GM12878 (cell line): ENCODE results near the gene PCDHB7. TPM values are rescaled to one million over a fixed set of nuclear protein-coding genes. Genes with fewer than 3 reads are reported as not detected.
"Not testable (repeated sequence)": the region's sequence is repeated elsewhere in the genome, so short reads cannot be mapped to it uniquely, and the experiment has no call there.

Experiments used
- ATAC-seq: fragments of 200-7000 bp; cut with Tn5 transposase; 3 replicates; pipeline ENCODE4 v1.9.1; 2020; ENCODE audit warnings: mild to moderate bottlenecking, moderate library complexity
- BruUV-seq: library from RNA; stranded (reverse); fragments of 400-500 nt; replicated peaks from 2 replicates; lab custom pipeline; 2021; lab: Mats Ljungman, UMichigan
- CTCF ChIA-PET: fragments of 300-600 bp; sonication (Branson Sonifier 250); formaldehyde crosslinking; extraction: SDS; loops from one replicate; lab custom pipeline; 2021; ENCODE audit warnings: inconsistent platforms; lab: Yijun Ruan, JAX
- POLR2A ChIA-PET: fragments of 350-600 bp; formaldehyde crosslinking; extraction: SDS; loops from one replicate; lab custom pipeline; 2021; ENCODE audit warnings: inconsistent platforms; lab: Charles Lee
- RAD21 ChIA-PET: fragments of 300-600 bp; sonication (Branson Sonifier 250); formaldehyde crosslinking; loops from one replicate; lab custom pipeline; 2023; ENCODE audit warnings: antibody characterized with exemption; ENCODE audit not compliant: unreplicated experiment; lab: Charles Lee
- SMC1A ChIA-PET: fragments of 300-600 bp; sonication (Branson Sonifier 250); formaldehyde crosslinking; loops from one replicate; lab custom pipeline; 2023; ENCODE audit not compliant: unreplicated experiment, uncharacterized antibody; lab: Charles Lee
- DNase-seq: peaks from one replicate; pipeline ENCODE4 v3.0.0-alpha.2; 2011; ENCODE audit warnings: low read depth, low spot score
- FAIRE-seq: peaks from 3 replicates; lab custom pipeline; 2011; peaks lifted over from hg19 to GRCh38; lab: Jason Lieb, UNC
- H2AFZ ChIP-seq: 2 replicates; pipeline ENCODE4 v1.6.0; 2011; ENCODE audit warnings: low read depth, low read length, control low read depth; ENCODE audit not compliant: control insufficient read depth
- H3K27ac ChIP-seq: 2 replicates; pipeline ENCODE4 v1.5.1; 2011; ENCODE audit warnings: control low read depth; ENCODE audit not compliant: control insufficient read depth, insufficient read depth
- H3K27me3 ChIP-seq, 2 experiments: replicated peaks in 1 of 2; 2 replicates each; pipeline versions ENCODE4 v1.6.0 to v1.6.1; 2011; ENCODE audit warnings: low read length in 1 of 2; ENCODE audit not compliant: control insufficient read depth in 2 of 2, insufficient read depth in 2 of 2
- H3K36me3 ChIP-seq, 2 experiments: 2 replicates each; pipeline ENCODE4 v1.5.1; 2011; ENCODE audit warnings: low read length in 1 of 2; ENCODE audit not compliant: control insufficient read depth in 2 of 2, insufficient read depth in 2 of 2
- H3K4me1 ChIP-seq: 2 replicates; pipeline ENCODE4 v1.6.1; 2011; ENCODE audit warnings: mild to moderate bottlenecking, low read length, moderate library complexity, mixed read lengths; ENCODE audit not compliant: control insufficient read depth, insufficient read depth
- H3K4me2 ChIP-seq: 2 replicates; pipeline ENCODE4 v1.6.0; 2011; ENCODE audit warnings: control low read depth; ENCODE audit not compliant: control insufficient read depth, insufficient read depth
- H3K4me3 ChIP-seq: fragments of 200-600 bp; sonication (generic); 2 replicates; pipeline ENCODE4 v1.5.1; 2016
- H3K79me2 ChIP-seq: 2 replicates; pipeline ENCODE4 v1.6.0; 2011; ENCODE audit warnings: low read length; ENCODE audit not compliant: control insufficient read depth, insufficient read depth
- H3K9ac ChIP-seq: 2 replicates; pipeline ENCODE4 v1.8.0; 2011; ENCODE audit warnings: low read length, control low read depth, mixed read lengths; ENCODE audit not compliant: control insufficient read depth, insufficient read depth
- H3K9me3 ChIP-seq: replicated peaks from 3 replicates; pipeline ENCODE4 v1.5.1; 2011; ENCODE audit warnings: mild to moderate bottlenecking, low read length; ENCODE audit not compliant: control insufficient read depth, insufficient read depth
- H4K20me1 ChIP-seq: 2 replicates; pipeline ENCODE4 v1.6.0; 2011; ENCODE audit not compliant: control insufficient read depth, insufficient read depth
- RAD21 ChIP-seq: IDR thresholded peaks from 2 replicates; pipeline ENCODE4 v1.6.1; 2011; ENCODE audit warnings: mild to moderate bottlenecking, low read depth, low read length, moderate library complexity; ENCODE audit not compliant: insufficient read depth
- WGBS: methylation state at CpG from one replicate; pipeline ENCODE4 v1.1.6; 2016; ENCODE audit warnings: low lambda C conversion rate; ENCODE audit not compliant: insufficient replicate concordance, insufficient coverage; ENCODE audit errors: missing lambda C conversion rate; 5-methylcytosine and 5-hydroxymethylcytosine counted together
- in situ Hi-C: fragments of 300-500 bp; cut with MboI; formaldehyde crosslinking; loops from 9 replicates; pipeline ENCODE4 v1.14.3; 2018; ENCODE audit warnings: mixed read lengths
- intact Hi-C: fragments of 100-400 bp; cut with micrococcal nuclease; formaldehyde crosslinking; loops from one replicate; pipeline ENCODE4 v1.14.2; 2022; ENCODE audit not compliant: unreplicated experiment
- polyA plus RNA-seq, 11 experiments: library from polyadenylated mRNA; depleted of rRNA in 4 of 11; unstranded in 6 of 11; stranded (reverse) in 5 of 11; fragments of >200 nt; fragmentation: Nextera tagmentation in 4 of 11; fragmentation: Illumina TruSeq in 1 of 11; extraction: Ambion mirVana in 4 of 11; extraction: Trizol in 1 of 11; gene quantifications; 1 replicate in 1 of 11; 2 replicates in 10 of 11; pipeline versions ENCODE4 v1.2.1 to v1.2.3, GENCODE V29; 2011 to 2016; ENCODE audit warnings: inconsistent platforms in 2 of 11, missing spikeins in 2 of 11, low read depth in 1 of 11
- total RNA-seq, 4 experiments: library from RNA; depleted of rRNA in 3 of 4; stranded (reverse); fragments of >200 nt in 3 of 4; fragmentation: Illumina TruSeq in 1 of 4; extraction: Trizol in 1 of 4; gene quantifications; 2 replicates each; pipeline versions ENCODE4 v1.2.1 to v1.2.3, GENCODE V29; 2013 to 2021
- TF ChIP-seq, protein P1 (sequence below), 3 experiments: IDR thresholded peaks in 2 of 3; conservative IDR thresholded peaks in 1 of 3; 2 replicates each; pipeline ENCODE4 v1.5.1; 2011; ENCODE audit warnings: low read depth in 3 of 3, low read length in 3 of 3, mild to moderate bottlenecking in 3 of 3, control low read depth in 2 of 3, moderate library complexity in 2 of 3, inconsistent platforms in 1 of 3, mixed read lengths in 1 of 3; ENCODE audit not compliant: control insufficient read depth in 2 of 3, insufficient read depth in 1 of 3; ENCODE audit errors: extremely low read depth in 1 of 3

The PCDHB7 gene
- total and polyA plus RNA-seq, 10 of the 15 experiments (the other 5 are each of a cell fraction or from before 2014, with no cell fraction given) = not detected

DNA sequence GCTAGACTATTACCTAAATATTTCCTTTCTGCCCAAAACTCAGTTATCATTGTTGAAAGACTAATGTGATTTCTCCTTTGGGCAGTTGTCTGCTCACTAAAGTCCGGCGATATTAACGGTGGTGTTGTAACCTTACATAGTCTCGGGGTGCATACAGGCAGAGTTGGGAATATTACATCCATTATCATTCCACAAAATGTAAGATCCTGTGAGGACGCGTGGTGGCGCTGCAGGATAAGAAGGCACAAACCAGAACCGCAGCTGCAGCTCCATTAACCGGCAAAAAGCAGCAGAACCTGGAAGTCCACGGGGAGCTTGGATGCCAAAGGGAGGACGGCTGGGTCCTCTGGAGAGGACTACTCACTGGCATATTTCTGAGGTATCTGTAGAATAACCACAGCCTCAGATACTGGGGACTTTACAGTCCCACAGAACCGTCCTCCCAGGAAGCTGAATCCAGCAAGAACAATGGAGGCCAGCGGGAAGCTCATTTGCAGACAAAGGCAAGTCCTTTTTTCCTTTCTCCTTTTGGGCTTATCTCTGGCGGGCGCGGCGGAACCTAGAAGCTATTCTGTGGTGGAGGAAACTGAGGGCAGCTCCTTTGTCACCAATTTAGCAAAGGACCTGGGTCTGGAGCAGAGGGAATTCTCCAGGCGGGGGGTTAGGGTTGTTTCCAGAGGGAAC is 41.4 kb downstream of the PCDHB7 start, which contains the start of gene PCDHB13:
TSS of gene PCDHB13 (plus strand) at position 264 of the 684 bp plus-strand sequence. CDS start at position 469, 205 bp downstream.
- POLR2A ChIA-PET, FAIRE-seq, H3K36me3 ChIP-seq, intact Hi-C loops, H3K4me3 ChIP-seq, DNase-seq, H3K27me3 ChIP-seq, H3K4me2 ChIP-seq, H3K9me3 ChIP-seq, BruUV-seq, H3K4me1 ChIP-seq, H3K9ac ChIP-seq, H3K79me2 ChIP-seq, RAD21 ChIA-PET, H4K20me1 ChIP-seq, H2AFZ ChIP-seq, SMC1A ChIA-PET, H3K27ac ChIP-seq, ATAC-seq: not testable (repeated sequence)
- TF ChIP-seq RAD21 = peak; percentile 21; the same call in 1 of the 2 replicates
- TF ChIP-seq, protein P1, sequence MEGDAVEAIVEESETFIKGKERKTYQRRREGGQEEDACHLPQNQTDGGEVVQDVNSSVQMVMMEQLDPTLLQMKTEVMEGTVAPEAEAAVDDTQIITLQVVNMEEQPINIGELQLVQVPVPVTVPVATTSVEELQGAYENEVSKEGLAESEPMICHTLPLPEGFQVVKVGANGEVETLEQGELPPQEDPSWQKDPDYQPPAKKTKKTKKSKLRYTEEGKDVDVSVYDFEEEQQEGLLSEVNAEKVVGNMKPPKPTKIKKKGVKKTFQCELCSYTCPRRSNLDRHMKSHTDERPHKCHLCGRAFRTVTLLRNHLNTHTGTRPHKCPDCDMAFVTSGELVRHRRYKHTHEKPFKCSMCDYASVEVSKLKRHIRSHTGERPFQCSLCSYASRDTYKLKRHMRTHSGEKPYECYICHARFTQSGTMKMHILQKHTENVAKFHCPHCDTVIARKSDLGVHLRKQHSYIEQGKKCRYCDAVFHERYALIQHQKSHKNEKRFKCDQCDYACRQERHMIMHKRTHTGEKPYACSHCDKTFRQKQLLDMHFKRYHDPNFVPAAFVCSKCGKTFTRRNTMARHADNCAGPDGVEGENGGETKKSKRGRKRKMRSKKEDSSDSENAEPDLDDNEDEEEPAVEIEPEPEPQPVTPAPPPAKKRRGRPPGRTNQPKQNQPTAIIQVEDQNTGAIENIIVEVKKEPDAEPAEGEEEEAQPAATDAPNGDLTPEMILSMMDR (IDR thresholded peaks at IDR 0.05 in 2 of 3, conservative IDR thresholded peaks at IDR 0.05 in 1 of 3; ENCODE audit: control insufficient read depth in 2 of 3, extremely low read depth in 1 of 3, insufficient read depth in 1 of 3, low read depth in 3 of 3, low read length in 3 of 3) = peak in 1 of 3 experiments; percentile 14; a peak in 1 of 6 replicates
- in situ Hi-C loops = loop anchor here (5.0 to 25.0 kb wide), 2 partner anchors 36 to 349 kb away; partner anchors contain the start of gene PCDHB8
- CTCF ChIA-PET = interaction anchor here (0.8 to 1.5 kb wide), 2 partner anchors 12 to 106 kb away, joined by 3 read pairs; partner anchors contain the start of gene TAF7
- 23% methylated on average over 13 of the region's 18 CpGs for WGBS

DNA sequence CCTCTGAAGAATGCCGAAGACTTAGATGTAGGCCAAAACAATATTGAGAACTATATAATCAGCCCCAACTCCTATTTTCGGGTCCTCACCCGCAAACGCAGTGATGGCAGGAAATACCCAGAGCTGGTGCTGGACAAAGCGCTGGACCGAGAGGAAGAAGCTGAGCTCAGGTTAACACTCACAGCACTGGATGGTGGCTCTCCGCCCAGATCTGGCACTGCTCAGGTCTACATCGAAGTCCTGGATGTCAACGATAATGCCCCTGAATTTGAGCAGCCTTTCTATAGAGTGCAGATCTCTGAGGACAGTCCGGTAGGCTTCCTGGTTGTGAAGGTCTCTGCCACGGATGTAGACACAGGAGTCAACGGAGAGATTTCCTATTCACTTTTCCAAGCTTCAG is 42.1 kb downstream of the PCDHB7 start:
- H3K9me3 ChIP-seq, CTCF ChIA-PET, BruUV-seq, H4K20me1 ChIP-seq, H3K4me2 ChIP-seq, SMC1A ChIA-PET, intact Hi-C loops, RAD21 ChIA-PET, H3K9ac ChIP-seq, H3K4me3 ChIP-seq, H3K4me1 ChIP-seq, H2AFZ ChIP-seq, ATAC-seq, DNase-seq, FAIRE-seq, H3K27me3 ChIP-seq, POLR2A ChIA-PET, H3K36me3 ChIP-seq, H3K79me2 ChIP-seq, H3K27ac ChIP-seq: not testable (repeated sequence)
- 64% methylated on average over 12 of the region's 12 CpGs for WGBS
- in situ Hi-C loops = loop anchor here (5.0 to 25.0 kb wide), 2 partner anchors 37 to 348 kb away; partner anchors contain the start of gene PCDHB8

DNA sequence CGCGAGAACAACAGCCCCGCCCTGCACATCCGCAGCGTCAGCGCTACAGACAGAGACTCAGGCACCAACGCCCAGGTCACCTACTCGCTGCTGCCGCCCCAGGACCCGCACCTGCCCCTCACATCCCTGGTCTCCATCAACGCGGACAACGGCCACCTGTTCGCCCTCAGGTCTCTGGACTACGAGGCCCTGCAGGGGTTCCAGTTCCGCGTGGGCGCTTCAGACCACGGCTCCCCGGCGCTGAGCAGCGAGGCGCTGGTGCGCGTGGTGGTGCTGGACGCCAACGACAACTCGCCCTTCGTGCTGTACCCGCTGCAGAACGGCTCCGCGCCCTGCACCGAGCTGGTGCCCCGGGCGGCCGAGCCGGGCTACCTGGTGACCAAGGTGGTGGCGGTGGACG is 43.1 kb downstream of the PCDHB7 start:
- SMC1A ChIA-PET, H3K27me3 ChIP-seq, H3K4me3 ChIP-seq, intact Hi-C loops, H3K36me3 ChIP-seq, H3K4me1 ChIP-seq, H3K4me2 ChIP-seq, POLR2A ChIA-PET, CTCF ChIA-PET, FAIRE-seq, DNase-seq, BruUV-seq, H3K27ac ChIP-seq, H3K79me2 ChIP-seq, H3K9me3 ChIP-seq, H4K20me1 ChIP-seq, H2AFZ ChIP-seq, ATAC-seq, RAD21 ChIA-PET, H3K9ac ChIP-seq: not testable (repeated sequence)
- 80% methylated on average over 16 of the region's 40 CpGs for whole genome bisulfite sequencing
- in situ Hi-C loops = loop anchor here (25.0 kb wide), 1 partner anchor 347 kb away; no protein-coding TSS in a partner anchor
